DND-41 (cell line): Measurements from ENCODE around the gene EGFL7.

Experiments used
- ATAC-seq: fragments of 200-7000 bp; cut with Tn5 transposase; 3 replicates; pipeline ENCODE4 v1.9.1; 2021; ENCODE audit warnings: low read depth; ENCODE audit not compliant: insufficient read depth
- DNase-seq: peaks from one replicate; pipeline ENCODE4 v3.0.0-alpha.2; 2020
- H2AFZ ChIP-seq: 2 replicates; pipeline ENCODE4 v1.6.0; 2012; ENCODE audit warnings: low read depth, low read length
- H3K27ac ChIP-seq: 2 replicates; pipeline ENCODE4 v1.5.1; 2012; ENCODE audit warnings: low read length, inconsistent platforms
- H3K27me3 ChIP-seq: fragments of 200-600 bp; sonication (generic); 2 replicates; pipeline ENCODE4 v1.6.0; 2012; ENCODE audit warnings: low read length, mild to moderate bottlenecking, inconsistent platforms; ENCODE audit not compliant: insufficient read depth, poor library complexity
- H3K36me3 ChIP-seq: 2 replicates; pipeline ENCODE4 v1.5.1; 2012; ENCODE audit warnings: low read length, inconsistent platforms; ENCODE audit not compliant: insufficient read depth
- H3K4me1 ChIP-seq: 2 replicates; pipeline ENCODE4 v1.5.1; 2012; ENCODE audit warnings: mild to moderate bottlenecking, low read length; ENCODE audit not compliant: insufficient read depth
- H3K4me2 ChIP-seq: 2 replicates; pipeline ENCODE4 v1.6.0; 2012; ENCODE audit warnings: mild to moderate bottlenecking, moderate library complexity, low read length, inconsistent platforms; ENCODE audit not compliant: insufficient read depth
- H3K4me3 ChIP-seq, 2 experiments: fragments of 200-600 bp in 1 of 2; shearing (Covaris generic) in 1 of 2; 2 replicates each; pipeline ENCODE4 v1.5.1; 2012 to 2016; ENCODE audit warnings: inconsistent platforms in 2 of 2, low read length in 2 of 2, mild to moderate bottlenecking in 2 of 2, low read depth in 1 of 2, moderate library complexity in 1 of 2
- H3K79me2 ChIP-seq: 2 replicates; pipeline ENCODE4 v1.6.0; 2012; ENCODE audit warnings: low read length, inconsistent platforms; ENCODE audit not compliant: insufficient read depth
- H3K9ac ChIP-seq: 2 replicates; pipeline ENCODE4 v1.6.0; 2012; ENCODE audit warnings: low read depth, mild to moderate bottlenecking, inconsistent platforms, low read length, moderate library complexity
- H3K9me3 ChIP-seq: 2 replicates; pipeline ENCODE4 v1.5.1; 2012; ENCODE audit warnings: low read length, moderate library complexity, mild to moderate bottlenecking, inconsistent platforms; ENCODE audit not compliant: insufficient read depth, severe bottlenecking
- H4K20me1 ChIP-seq: 2 replicates; pipeline ENCODE4 v1.6.0; 2012; ENCODE audit warnings: low read length; ENCODE audit not compliant: insufficient read depth
- CTCF ChIP-seq: IDR thresholded peaks from 2 replicates; pipeline ENCODE4 v1.5.1; 2012; ENCODE audit warnings: borderline replicate concordance, low read length, moderate library complexity, mild to moderate bottlenecking; ENCODE audit not compliant: poor library complexity, severe bottlenecking; ENCODE audit errors: extremely low read depth
- EZH2 ChIP-seq: IDR thresholded peaks from 3 replicates; pipeline ENCODE4 v1.6.1; 2012; ENCODE audit warnings: borderline replicate concordance, low read depth, mild to moderate bottlenecking, moderate library complexity, low read length, inconsistent platforms; ENCODE audit not compliant: severe bottlenecking

EGFL7 gene

GRCh38 chr9:136614967-136615623 is 47.6 kb upstream of the EGFL7 start:
- Histone ChIP-seq H2AFZ (no peak overlapping the region), H3K79me2 (no peaks in the 10 kb centered on the region), H3K4me3 (no peak overlapping the region), H4K20me1 (no peaks in the 10 kb centered on the region), H3K36me3 (no peaks in the 10 kb centered on the region), H3K27me3 (no peaks in the 10 kb centered on the region), H3K9ac (no peak overlapping the region), H3K27ac (peak overlapping the region; percentile 55), H3K9me3 (no peaks in the 10 kb centered on the region), H3K4me2 (no peak overlapping the region), H3K4me1 (peaks cover 31% of the 10 kb centered on the region)
- no peak for TF ChIP-seq CTCF
- no peak for TF ChIP-seq EZH2
- DNase-seq: no peak
- no peak for ATAC-seq

GRCh38 chr9:136615631-136616306 is 46.9 kb upstream of the EGFL7 start:
- Histone ChIP-seq H4K20me1 (no peaks in the 10 kb centered on the region), H3K9me3 (no peaks in the 10 kb centered on the region), H3K79me2 (no peaks in the 10 kb centered on the region), H3K4me3 (no peak overlapping the region), H3K9ac (no peak overlapping the region), H3K4me2 (no peak overlapping the region), H3K27ac (peak overlapping the region; percentile 73), H3K36me3 (no peaks in the 10 kb centered on the region), H3K27me3 (no peaks in the 10 kb centered on the region), H3K4me1 (peaks cover 31% of the 10 kb centered on the region), H2AFZ (no peak overlapping the region)
- TF ChIP-seq EZH2 (no peak), CTCF (no peak)
- ATAC-seq (no peak), DNase-seq (no peak)

GRCh38 chr9:136616307-136616635 is 46.4 kb upstream of the EGFL7 start:
- no peaks in the 10 kb centered on the region for H4K20me1 ChIP-seq
- peaks cover 34% of the 10 kb centered on the region for H3K4me1 ChIP-seq
- TF ChIP-seq CTCF: no peak
- TF ChIP-seq EZH2: no peak
- no peak overlapping the region for H3K4me2 ChIP-seq
- DNase-seq: no peak
- ATAC-seq: no peak
- no peak overlapping the region for H3K4me3 ChIP-seq
- no peak overlapping the region for H3K9ac ChIP-seq
- H3K27me3 ChIP-seq: no peaks in the 10 kb centered on the region
- no peaks in the 10 kb centered on the region for H3K79me2 ChIP-seq
- peak overlapping the region; percentile 73 for H3K27ac ChIP-seq
- no peaks in the 10 kb centered on the region for H3K36me3 ChIP-seq
- H2AFZ ChIP-seq: no peak overlapping the region
- no peaks in the 10 kb centered on the region for H3K9me3 ChIP-seq
